ENCODE results near the gene LGALS12.

- TF ChIP-seq, protein P1, sequence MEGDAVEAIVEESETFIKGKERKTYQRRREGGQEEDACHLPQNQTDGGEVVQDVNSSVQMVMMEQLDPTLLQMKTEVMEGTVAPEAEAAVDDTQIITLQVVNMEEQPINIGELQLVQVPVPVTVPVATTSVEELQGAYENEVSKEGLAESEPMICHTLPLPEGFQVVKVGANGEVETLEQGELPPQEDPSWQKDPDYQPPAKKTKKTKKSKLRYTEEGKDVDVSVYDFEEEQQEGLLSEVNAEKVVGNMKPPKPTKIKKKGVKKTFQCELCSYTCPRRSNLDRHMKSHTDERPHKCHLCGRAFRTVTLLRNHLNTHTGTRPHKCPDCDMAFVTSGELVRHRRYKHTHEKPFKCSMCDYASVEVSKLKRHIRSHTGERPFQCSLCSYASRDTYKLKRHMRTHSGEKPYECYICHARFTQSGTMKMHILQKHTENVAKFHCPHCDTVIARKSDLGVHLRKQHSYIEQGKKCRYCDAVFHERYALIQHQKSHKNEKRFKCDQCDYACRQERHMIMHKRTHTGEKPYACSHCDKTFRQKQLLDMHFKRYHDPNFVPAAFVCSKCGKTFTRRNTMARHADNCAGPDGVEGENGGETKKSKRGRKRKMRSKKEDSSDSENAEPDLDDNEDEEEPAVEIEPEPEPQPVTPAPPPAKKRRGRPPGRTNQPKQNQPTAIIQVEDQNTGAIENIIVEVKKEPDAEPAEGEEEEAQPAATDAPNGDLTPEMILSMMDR (IDR thresholded peaks at IDR 0.05; ENCODE audit: borderline replicate concordance, extremely low read depth, low read length, poor library complexity, severe bottlenecking): no peak
- no peak for TF ChIP-seq EZH2 (IDR thresholded peaks at IDR 0.05; ENCODE audit: borderline replicate concordance, low read depth, low read length, severe bottlenecking)
These were observed 58.3 kb downstream of the LGALS12 start for GRCh38 chr11:63564056-63564774.

All from DND-41 (cell line).